GM12873 (cell line): Measurements from ENCODE around the gene SOCS3.

ENCODE experiments used
- CTCF ChIP-seq: IDR thresholded peaks from 2 replicates; pipeline ENCODE4 v1.5.1; 2012; ENCODE audit warnings: low read depth, mild to moderate bottlenecking, moderate library complexity, low read length, control low read depth; ENCODE audit not compliant: insufficient read depth; ENCODE audit errors: missing control alignments

Gene SOCS3

GRCh38 chr17:78315355-78316114 is 44.3 kb downstream of the SOCS3 start:
- peak; percentile 4 for TF ChIP-seq CTCF

- peak; percentile 25 for TF ChIP-seq CTCF
Observed at GRCh38 chr17:78314683-78315354, 45.1 kb downstream of the SOCS3 start.

- no peak for TF ChIP-seq CTCF
Observed at GRCh38 chr17:78313735-78314648, 45.9 kb downstream of the SOCS3 start.

- TF ChIP-seq CTCF, result no peak
Observed at GRCh38 chr17:78307887-78308638, 51.8 kb downstream of the SOCS3 start.

- TF ChIP-seq CTCF, result no peak
Observed at GRCh38 chr17:78306913-78307312, 53.0 kb downstream of the SOCS3 start.
